Stimulated activated CD8-positive, alpha-beta memory T cell treated with anti-CD3 and anti-CD28 coated beads, Interleukin-12 subunit alpha, Interleukin-12 subunit beta, amount 100 ng/mL, for 1 hour (primary cell): Measurements from ENCODE around the gene MRPS18A.
A peak's percentile ranks its signal among the peaks of the same experiment; 100 is the strongest.
"Not testable (repeated sequence)": the region's sequence is repeated elsewhere in the genome, so short reads cannot be mapped to it uniquely, and the experiment has no call there.

ENCODE experiments used
- DNase-seq: peaks from one replicate; pipeline ENCODE4 v3.0.0-alpha.2; 2020; ENCODE audit warnings: low read depth

The MRPS18A gene

DNA sequence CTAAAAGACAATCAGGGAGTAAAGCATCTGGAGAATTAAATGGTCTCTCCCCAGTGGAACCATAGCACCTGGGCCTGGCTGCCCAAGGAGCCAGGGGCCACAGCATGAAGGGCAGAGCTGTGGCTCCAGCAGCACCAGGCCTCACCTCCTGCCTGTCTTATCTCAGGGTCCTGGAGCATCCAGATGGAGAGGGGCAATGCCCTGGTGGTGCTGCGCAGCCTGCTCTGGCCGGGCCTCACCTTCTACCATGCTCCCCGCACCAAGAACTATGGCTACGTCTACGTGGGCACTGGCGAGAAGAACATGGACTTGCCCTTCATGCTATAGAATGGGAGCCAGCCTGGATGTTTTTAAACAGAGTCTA lies 17.0 kb downstream of the MRPS18A start:
- no peak for DNase-seq

DNA sequence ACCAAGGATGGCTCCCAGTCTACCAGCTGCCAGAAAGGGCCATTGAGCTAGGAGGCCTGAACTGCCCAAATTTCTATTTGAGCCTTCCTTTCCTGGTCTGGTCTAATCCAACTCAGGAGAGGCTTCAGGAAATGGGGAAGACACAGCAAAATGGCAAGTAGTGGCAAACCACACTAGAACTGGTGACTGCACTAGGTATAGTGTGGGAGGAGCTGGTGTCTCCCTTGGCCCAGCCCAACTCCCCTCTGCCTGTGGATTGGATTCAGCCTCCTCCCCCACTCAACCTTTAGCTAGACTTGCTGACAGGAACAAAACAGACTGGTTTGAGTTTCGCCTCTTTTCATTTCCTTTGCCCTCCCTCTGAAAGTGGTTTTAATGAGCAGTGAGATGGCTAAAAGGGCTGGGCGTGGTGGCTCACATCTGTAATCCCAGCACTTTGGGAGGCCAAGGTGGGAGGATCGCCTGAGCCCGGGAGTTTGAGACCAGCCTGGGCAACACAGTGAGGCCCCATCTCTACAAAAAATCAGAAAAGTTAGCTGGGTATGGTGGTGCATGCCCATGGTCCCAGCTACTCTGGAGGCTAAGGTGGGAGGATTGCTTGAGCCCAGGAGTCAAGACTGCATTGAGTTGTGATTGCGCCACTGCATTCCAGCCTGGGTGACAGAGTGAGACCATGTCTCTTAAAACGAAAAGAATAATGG lies 17.5 kb downstream of the MRPS18A start:
- DNase-seq: no peak

DNA sequence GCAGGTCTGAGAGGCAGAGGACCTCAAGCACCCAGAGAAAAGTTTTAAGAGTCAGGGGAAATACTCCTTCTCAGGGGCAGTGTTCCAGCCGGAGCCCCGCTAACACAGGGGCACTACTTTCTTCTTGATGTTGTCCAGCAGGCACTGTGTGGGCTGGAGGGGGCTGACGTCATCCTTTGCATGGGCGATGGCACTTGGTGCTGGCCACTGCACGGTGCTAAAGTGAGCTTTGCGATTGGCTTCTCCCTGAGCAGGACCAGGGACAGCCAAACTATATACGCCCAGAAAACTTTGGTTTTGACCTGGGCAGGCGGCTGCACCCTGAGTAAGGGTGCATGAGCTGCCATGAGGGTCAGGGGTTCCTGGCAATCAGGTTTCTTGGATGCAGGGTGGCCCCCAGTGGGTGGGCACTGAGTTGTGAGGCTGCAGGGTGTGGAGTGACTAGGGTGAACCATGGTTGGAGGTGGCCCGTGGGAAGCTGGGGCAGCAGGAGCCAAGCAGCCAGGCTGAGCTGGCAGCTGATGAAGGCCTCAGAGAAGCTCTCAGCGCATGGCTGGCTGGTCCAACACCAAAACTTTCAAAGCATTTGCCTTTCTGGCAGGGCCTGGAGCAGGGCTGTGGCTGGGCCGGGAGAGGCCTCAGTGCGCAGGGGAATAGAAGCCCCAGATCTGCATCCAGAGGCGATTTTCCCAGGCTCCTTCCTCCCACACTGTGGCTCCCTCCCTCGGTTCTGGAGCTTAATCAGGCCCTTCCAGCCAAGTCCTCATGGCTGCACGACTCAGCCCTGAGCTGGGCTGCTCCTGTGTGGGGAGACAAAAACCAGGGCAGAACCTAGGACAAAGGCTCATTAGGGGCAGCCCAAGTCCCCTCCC lies 18.3 kb downstream of the MRPS18A start:
- no peak for DNase-seq

DNA sequence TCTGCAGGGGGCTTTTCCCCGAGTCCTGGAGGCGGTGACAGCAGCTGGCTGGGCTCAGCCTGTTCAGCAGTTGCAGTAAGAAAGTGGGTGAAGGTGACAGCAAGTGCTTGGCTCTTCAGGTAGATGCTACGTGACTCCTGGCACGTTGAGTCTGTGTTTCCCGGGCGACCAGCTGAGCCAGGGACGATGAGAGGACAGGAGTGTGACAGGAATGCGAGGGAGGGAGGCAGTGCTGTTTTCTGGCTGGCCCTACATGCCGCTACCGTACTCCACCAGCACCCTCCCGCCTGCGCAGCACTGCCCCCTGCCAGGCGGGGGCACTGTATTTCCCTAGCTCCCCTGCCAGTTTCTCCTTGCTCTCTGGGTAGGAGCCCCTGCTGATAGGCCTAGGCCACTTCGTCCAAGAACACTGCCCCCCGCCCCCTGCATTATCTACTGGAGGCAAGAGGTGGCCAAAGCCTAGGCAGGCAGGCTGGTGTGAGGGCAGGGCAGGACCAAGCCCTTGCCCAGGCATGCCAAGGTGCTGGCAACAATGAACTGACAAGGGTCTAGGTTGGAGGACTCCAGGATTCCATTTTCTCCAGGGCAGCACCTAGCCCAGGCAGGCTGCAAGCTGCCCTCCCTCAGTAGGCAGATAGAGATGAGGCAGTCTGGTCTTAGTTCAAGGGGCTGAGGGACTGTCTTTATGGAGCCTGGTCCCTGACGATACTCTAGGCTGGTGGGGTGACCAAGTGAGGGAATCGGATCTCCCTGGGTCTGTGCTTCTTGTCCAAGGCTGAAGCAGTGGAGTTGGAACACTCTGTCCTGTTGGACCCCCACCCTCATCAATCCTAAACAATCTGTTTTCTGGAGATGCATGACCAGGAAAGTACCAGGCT lies 19.2 kb downstream of the MRPS18A start:
- no peak for DNase-seq

DNA sequence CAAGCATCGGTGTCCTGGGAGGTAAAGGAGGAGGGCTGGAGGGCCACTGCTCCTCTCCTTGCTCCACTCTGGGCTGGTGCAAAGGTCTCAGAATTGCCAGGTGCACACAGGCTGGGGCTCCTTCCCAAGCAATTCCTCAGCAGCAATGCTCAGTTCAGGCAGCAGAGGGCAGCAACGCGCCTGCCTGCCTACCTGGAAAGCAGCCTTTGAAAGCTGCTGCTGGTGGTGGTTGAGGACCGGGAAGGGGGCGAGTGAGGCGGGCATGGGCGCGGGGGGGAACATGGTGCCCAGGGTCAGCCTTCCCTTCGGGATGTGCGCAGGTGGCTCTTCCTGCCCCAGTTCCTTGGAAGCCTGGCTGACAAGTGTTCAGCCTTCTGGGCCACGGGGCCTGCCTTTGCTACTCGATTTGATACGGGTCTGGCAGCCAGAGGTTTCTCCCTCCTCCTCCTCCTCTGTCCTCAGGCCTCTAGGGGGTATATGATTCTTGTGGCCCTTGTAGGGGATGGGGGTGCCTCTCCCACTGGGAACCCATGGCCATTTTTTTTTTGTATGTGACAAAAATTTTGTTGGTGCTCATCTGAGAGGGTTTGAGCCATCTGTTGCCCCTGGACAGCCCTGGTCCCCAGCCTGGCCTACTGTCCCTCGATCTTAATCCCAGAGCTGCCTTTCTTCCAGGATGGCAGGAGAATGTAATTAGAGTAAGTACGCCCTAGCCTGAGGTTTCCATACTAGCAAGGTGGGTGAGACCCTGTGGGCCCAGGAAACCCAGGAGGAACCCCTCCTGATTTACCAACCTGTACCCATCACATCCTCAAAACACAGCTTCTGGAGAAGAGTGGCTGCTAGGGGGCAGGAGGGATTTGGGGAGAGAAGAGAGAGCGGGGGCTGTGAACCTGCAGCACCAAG lies 20.1 kb downstream of the MRPS18A start:
- DNase-seq: peak; percentile 66

- no peak for DNase-seq
These were observed 21.2 kb downstream of the MRPS18A start for GRCh38 chr6:43666196-43666920.

DNA sequence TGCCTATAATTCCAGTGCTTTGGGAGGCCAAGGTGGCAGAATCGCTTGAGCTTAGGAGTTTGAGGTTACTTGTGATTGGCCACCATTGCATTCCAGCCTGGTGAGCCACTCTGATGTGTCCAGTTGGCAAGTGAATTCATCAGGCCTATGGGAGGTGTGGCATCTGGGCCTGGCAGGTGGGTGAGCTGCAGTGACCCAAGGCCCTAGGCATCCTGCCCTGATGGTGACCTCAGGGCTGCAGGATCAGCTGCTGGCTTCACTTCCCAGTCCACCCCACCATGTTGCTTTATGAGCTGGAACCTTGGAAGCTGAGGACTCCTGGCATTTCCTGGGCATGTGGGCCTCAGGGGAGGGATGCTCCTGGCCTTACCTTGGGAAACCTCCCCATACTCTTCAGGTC lies 22.2 kb downstream of the MRPS18A start:
- DNase-seq: no peak

- DNase-seq: not testable (repeated sequence)
These were observed 24.6 kb downstream of the MRPS18A start for GRCh38 chr6:43662948-43663347.

DNA sequence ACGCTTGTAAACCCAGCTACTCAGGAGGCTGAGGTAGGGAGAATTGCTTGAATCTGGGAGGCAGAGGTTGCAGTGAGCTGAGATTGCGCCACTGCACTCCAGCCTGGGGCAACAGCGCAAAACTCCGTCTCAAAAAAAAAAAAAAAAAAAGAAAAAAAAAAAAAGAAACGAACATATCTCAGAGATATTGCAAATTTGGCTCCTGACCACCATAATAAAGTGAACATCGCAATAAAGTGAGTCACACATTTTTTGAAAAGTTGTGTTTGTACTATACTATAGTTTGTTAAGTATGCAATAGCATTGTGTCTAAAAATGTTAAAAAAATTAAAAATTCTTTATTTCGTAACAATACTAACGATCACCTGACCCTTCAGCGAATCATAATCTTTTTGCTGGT lies 29.4 kb downstream of the MRPS18A start:
- no peak for DNase-seq

DNA sequence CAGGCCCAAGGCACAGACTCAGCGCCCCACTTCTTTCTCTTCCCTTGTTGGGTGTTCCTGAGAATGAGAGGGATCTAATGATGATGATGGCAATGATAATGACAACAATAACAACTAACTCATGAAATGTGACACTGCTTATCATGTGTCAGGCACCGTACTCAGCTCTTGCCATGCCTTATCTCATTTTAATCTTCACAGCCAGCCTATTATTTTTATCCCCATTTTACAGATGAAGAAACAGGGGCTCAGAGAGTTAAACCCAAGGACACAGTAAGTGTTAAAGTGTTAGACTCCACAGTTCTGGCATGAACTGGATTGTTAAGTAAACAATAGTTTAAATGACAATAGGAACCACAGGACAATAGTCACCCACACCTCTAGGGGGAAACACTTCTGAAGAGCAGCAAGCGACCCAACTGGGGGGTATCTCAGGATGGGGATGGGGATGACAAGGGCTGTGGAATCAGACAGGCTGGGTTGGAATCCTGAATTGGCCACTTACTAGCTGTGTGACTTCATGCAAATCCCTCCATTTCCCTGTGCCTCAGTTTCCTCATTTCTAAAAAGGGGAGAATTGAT lies 30.3 kb downstream of the MRPS18A start:
- no peak for DNase-seq

DNA sequence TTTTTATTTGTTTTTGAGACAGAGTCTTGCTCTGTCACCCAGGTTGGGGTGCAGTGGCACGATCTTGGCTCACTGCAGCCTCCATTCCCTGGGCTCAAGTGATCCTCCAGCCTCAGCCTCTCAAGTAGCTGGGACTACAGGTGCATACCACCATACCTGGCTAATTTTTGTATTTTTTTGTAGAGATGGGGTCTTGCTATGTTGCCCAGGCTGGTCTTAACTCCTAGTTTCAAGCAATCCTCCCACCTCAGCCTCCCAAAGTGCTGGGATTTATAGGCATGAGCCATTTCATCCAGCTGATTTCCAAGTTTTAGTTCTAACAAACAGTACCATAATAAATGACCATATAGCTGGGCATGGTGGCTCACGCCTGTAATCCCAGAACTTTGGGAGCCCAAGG lies 34.8 kb downstream of the MRPS18A start:
- DNase-seq: not testable (repeated sequence)

DNA sequence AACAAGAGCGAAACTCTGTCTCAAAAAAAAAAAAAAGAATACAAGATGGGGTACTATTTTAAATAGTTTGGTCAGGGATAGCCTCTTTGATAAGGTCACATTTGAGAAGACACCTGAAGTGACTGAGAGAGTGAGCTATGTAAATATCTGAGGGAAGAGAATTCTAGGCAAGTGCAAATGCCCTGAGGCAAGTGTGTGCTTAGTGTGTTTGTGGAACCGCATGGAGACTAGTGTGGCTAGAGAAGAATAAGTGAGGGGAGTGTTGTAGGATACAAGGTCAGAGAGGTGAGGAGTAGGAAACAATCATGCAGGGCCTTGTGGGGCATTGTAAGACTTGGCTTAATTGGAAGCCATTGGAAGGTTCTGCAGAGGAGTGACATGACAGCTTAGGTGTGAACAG lies 39.3 kb downstream of the MRPS18A start:
- DNase-seq: no peak

DNA sequence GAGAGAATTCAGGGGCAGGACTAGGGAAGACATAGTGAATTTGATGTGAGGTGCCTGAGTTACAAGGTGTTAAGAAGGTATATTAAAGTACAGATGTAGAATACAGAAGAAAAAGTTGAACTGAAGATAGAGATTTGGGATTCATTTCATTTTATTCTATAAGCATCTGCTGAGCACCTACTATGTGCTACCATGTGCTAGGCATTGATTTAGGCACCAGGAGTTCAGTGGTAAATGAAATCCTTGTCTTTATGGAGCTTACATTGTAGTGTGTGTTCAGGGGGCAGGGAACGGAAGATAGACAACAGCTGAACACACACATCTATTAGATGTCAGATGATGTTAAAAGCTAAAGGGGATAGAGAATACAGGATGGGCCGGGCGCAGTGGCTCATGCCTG lies 40.0 kb downstream of the MRPS18A start:
- no peak for DNase-seq

GRCh38 chr6:43645613-43645964 lies 42.0 kb downstream of the MRPS18A start:
- no peak for DNase-seq

- DNase-seq: peak; percentile 30
These were observed 42.5 kb downstream of the MRPS18A start, which contains the start of gene RSPH9 for GRCh38 chr6:43644940-43645612. Gene RSPH9, plus strand, starts transcription at chr6:43645036. Its CDS starts 63 bp downstream, at chr6:43645099.

GRCh38 chr6:43639984-43640800 lies 47.4 kb downstream of the MRPS18A start:
- DNase-seq: no peak

DNA sequence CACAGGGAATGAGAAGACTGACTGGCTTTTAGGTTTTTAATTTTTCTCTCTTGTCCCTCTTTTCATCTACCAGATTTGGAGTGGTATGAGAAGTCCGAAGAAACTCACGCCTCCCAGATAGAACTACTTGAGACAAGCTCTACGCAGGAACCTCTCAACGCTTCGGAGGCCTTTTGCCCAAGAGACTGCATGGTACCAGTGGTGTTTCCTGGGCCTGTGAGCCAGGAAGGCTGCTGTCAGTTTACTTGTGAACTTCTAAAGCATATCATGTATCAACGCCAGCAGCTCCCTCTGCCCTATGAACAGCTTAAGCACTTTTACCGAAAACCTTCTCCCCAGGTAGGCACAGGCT lies 51.3 kb downstream of the MRPS18A start:
- DNase-seq: no peak

- peak; percentile 78 for DNase-seq
These were observed 51.9 kb downstream of the MRPS18A start, which contains the start of gene MAD2L1BP for GRCh38 chr6:43635387-43636307. Gene MAD2L1BP, plus strand, starts transcription at chr6:43635840. Its CDS starts 36 bp downstream, at chr6:43635876.
